ENCODE results near the gene BSND.
"Not testable (repeated sequence)": the region's sequence is repeated elsewhere in the genome, so short reads cannot be mapped to it uniquely, and the experiment has no call there.

The BSND gene

DNA sequence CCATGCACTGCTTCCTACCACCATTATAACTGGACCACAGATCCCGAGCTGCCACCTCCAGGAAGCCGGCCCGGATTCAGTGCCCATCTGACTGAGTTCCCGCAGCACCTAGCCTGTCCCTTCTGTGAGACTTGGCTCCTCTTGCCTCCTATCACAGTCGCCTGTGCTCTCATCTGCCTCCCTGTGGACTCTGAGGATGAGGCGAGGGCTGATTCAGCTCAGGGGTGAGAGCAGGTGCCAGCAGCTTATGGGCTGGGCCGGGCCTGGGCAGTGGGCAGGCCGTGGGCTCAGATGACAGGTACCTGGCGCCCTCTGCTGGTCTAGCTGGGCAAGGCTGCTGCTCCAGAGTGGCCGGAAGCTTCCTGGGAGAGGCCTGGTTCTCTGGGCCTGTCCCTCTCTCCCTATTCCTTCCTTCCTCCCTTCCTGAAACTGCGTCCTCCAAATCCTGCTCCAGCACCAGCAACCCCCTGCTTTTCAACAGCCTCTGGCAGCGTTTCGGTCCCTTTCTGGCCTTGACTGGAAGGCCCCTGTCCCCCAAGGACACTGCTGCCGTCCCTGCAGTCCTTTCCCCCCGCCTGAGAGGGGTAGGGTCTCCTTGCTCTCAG, 23.3 kb downstream of the BSND start:
- H3K4me3 ChIP-seq (ENCODE audit: low read depth, low read length) = no peak overlapping the region
- no peak overlapping the region for H3K27ac ChIP-seq (ENCODE audit: low read depth, low read length)
- no peaks in the 10 kb centered on the region for H3K36me3 ChIP-seq (ENCODE audit: control insufficient read depth, insufficient read depth, low read length)
- peaks cover 4% of the 10 kb centered on the region; the same call in 1 of the 2 replicates for H3K4me1 ChIP-seq (ENCODE audit: control insufficient read depth, insufficient read depth, low read length)
- H3K9ac ChIP-seq (ENCODE audit: low read depth, low read length) = 0 out of 2 replicates have a peak overlapping the region, but pooled peaks have one; percentile 1
- H3K9me3 ChIP-seq (ENCODE audit: control insufficient read depth, insufficient read depth, low read length) = no peaks in the 10 kb centered on the region
- H3K27me3 ChIP-seq (ENCODE audit: control insufficient read depth, insufficient read depth, low read length) = no peaks in the 10 kb centered on the region

DNA sequence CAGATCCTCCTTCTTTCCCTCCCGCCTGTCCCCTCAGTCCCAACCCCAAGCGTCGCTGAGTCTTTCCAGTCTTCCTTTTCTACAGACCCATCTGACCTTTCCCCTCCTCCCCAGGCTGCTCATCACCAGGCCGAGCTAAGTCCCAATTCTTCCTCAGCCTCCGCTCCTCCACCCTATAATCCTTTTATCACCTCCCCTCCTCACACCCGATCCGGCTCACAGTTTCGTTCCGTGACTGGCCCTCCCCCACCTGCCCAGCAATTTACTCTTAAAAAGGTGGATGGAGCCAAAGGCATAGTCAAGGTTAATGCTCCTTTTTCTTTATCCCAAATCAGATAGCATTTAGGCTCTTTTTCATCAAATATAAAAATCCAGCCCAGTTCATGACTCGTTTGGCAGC, 25.4 kb downstream of the BSND start:
- H3K27me3 ChIP-seq (ENCODE audit: control insufficient read depth, insufficient read depth, low read length); H3K4me1 ChIP-seq (ENCODE audit: control insufficient read depth, insufficient read depth, low read length); H3K4me3 ChIP-seq (ENCODE audit: low read depth, low read length); H3K9ac ChIP-seq (ENCODE audit: low read depth, low read length); H3K9me3 ChIP-seq (ENCODE audit: control insufficient read depth, insufficient read depth, low read length); H3K27ac ChIP-seq (ENCODE audit: low read depth, low read length); H3K36me3 ChIP-seq (ENCODE audit: control insufficient read depth, insufficient read depth, low read length): not testable (repeated sequence)

DNA sequence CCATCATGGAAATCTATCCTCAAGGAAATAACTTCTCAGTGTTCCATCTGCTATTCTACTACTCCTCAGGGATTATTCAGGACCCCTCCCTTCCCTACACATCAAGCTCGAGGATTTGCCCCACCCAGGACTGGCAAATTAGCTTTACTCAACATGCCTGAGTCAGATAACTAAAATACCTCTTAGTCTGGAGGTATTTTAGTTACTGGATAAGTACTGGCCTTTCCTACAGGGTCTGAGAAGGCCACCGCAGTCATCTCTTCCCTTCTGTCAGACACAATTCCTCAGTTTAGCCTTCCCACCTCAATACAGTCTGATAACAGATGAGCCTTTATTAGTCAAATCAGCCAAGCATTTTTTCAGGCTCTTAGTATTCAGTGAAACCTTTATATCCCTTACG, 27.9 kb downstream of the BSND start:
- H3K36me3 ChIP-seq (ENCODE audit: control insufficient read depth, insufficient read depth, low read length); H3K9ac ChIP-seq (ENCODE audit: low read depth, low read length); H3K27me3 ChIP-seq (ENCODE audit: control insufficient read depth, insufficient read depth, low read length); H3K9me3 ChIP-seq (ENCODE audit: control insufficient read depth, insufficient read depth, low read length); H3K4me1 ChIP-seq (ENCODE audit: control insufficient read depth, insufficient read depth, low read length); H3K4me3 ChIP-seq (ENCODE audit: low read depth, low read length); H3K27ac ChIP-seq (ENCODE audit: low read depth, low read length): not testable (repeated sequence)

DNA sequence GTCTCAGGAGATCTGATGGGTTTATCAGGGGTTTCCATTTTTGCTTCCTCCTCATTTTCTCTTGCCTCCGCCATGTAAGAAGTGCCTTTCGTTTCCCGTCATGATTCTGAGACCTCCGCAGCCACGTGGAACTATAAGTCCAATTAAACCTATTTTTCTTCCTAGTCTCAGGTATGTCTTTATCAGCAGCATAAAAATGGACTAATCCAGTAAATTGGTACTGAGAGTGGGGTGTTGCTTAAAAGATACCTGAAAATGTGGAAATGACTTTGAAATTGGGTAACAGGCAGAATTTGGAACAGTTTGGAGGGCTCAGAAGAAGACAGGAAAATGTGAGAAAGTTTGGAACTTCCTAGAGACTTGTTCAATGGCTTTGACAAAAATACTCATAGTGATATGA, 32.4 kb downstream of the BSND start:
- H3K36me3 ChIP-seq (ENCODE audit: control insufficient read depth, insufficient read depth, low read length); H3K9me3 ChIP-seq (ENCODE audit: control insufficient read depth, insufficient read depth, low read length): not testable (repeated sequence)

DNA sequence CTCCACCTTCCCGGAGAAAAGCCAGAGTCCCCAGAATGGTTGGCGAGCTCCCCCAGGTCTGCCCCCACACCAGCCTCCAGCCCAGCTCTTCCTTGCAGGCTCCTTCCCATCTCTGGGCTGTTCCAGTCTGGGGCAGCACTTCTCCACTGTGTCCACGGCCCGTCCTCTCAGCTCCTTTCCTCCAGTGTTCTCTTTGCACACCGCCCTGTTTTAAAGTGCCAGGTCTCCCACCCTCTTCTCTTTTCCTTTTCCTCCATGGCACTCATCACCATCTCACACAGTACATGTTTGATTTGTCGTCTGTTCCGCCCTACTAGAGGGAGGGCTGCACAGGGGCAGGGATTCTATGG, 34.5 kb downstream of the BSND start:
- no peak overlapping the region for H3K27ac ChIP-seq (ENCODE audit: low read depth, low read length)
- no peak overlapping the region for H3K9ac ChIP-seq (ENCODE audit: low read depth, low read length)
- H3K4me1 ChIP-seq (ENCODE audit: control insufficient read depth, insufficient read depth, low read length) = 0 out of 2 replicates have a peak, but pooled peaks cover 1% of the 10 kb centered on the region
- H3K4me3 ChIP-seq (ENCODE audit: low read depth, low read length) = no peak overlapping the region
- H3K36me3 ChIP-seq (ENCODE audit: control insufficient read depth, insufficient read depth, low read length) = no peaks in the 10 kb centered on the region
- peaks cover 16% of the 10 kb centered on the region for H3K27me3 ChIP-seq (ENCODE audit: control insufficient read depth, insufficient read depth, low read length)
- H3K9me3 ChIP-seq (ENCODE audit: control insufficient read depth, insufficient read depth, low read length) = no peaks in the 10 kb centered on the region; the same call in 1 of the 2 replicates

More for the DNA sequence above, 32.4 kb downstream of the BSND start:
- not testable (repeated sequence) for H3K27ac ChIP-seq (ENCODE audit: low read depth, low read length); H3K4me3 ChIP-seq (ENCODE audit: low read depth, low read length); H3K4me1 ChIP-seq (ENCODE audit: control insufficient read depth, insufficient read depth, low read length); H3K27me3 ChIP-seq (ENCODE audit: control insufficient read depth, insufficient read depth, low read length); H3K9ac ChIP-seq (ENCODE audit: low read depth, low read length)

DNA sequence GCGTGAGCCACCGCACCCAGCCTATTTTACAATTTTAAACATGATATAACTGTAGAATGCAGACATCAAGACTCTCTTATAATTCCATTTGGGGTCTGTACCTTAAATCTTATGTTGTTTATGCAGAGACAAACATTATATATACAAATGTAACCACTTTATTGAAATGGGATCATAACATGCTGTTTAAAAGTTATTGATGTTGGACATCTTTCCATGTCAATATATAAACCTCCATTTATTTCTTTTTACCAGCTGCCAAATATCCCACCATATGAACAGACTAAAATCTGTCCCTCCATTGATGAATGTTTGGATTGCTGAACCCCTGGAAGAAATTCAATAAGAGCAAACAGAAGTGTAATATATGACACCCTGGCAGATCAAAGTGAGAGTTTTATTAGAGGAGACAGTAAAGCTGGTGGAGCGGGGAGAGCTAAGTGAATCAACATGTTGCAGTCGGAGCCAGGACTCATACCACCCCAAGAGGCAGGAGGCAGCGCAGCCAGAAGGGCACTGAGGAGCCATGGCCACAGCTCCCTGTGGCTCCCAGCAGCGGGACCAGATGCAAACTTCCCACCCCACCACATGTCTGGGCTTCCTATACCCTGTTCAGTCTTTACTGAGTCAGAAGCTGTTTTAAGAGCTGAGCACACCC, 35.9 kb downstream of the BSND start:
- peaks cover 8% of the 10 kb centered on the region for H3K4me1 ChIP-seq (ENCODE audit: control insufficient read depth, insufficient read depth, low read length)
- no peaks in the 10 kb centered on the region; the same call in 1 of the 2 replicates for H3K9me3 ChIP-seq (ENCODE audit: control insufficient read depth, insufficient read depth, low read length)
- H3K9ac ChIP-seq (ENCODE audit: low read depth, low read length) = no peak overlapping the region
- H3K27me3 ChIP-seq (ENCODE audit: control insufficient read depth, insufficient read depth, low read length) = peaks cover 29% of the 10 kb centered on the region
- H3K4me3 ChIP-seq (ENCODE audit: low read depth, low read length) = no peak overlapping the region
- H3K27ac ChIP-seq (ENCODE audit: low read depth, low read length) = no peak overlapping the region
- H3K36me3 ChIP-seq (ENCODE audit: control insufficient read depth, insufficient read depth, low read length) = no peaks in the 10 kb centered on the region

DNA sequence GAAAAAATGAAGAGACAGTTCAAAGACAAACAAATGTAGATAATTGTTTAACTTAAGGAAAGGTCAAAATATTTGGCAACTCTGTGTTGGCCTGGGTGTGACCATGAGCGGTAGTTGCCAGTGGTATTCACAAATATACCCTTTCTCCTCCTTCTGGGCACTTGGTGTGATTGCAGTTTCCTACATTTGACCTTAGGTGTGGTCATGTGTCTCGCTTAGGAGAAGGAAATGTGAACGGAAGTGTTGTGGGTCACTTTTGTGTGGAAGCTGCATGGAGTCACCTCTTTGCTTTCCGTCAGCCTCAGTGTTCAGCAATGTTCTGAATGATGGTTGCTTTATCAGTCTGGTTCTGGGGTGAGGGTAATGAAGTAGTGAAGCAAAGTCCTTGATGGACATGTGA, 37.2 kb downstream of the BSND start:
- Histone ChIP-seq H3K9ac (ENCODE audit: low read depth, low read length) (no peak overlapping the region), H3K9me3 (ENCODE audit: control insufficient read depth, insufficient read depth, low read length) (no peaks in the 10 kb centered on the region; the same call in 1 of the 2 replicates), H3K27ac (ENCODE audit: low read depth, low read length) (no peak overlapping the region), H3K4me3 (ENCODE audit: low read depth, low read length) (no peak overlapping the region), H3K4me1 (ENCODE audit: control insufficient read depth, insufficient read depth, low read length) (peaks cover 15% of the 10 kb centered on the region), H3K36me3 (ENCODE audit: control insufficient read depth, insufficient read depth, low read length) (no peaks in the 10 kb centered on the region), H3K27me3 (ENCODE audit: control insufficient read depth, insufficient read depth, low read length) (peaks cover 42% of the 10 kb centered on the region)

DNA sequence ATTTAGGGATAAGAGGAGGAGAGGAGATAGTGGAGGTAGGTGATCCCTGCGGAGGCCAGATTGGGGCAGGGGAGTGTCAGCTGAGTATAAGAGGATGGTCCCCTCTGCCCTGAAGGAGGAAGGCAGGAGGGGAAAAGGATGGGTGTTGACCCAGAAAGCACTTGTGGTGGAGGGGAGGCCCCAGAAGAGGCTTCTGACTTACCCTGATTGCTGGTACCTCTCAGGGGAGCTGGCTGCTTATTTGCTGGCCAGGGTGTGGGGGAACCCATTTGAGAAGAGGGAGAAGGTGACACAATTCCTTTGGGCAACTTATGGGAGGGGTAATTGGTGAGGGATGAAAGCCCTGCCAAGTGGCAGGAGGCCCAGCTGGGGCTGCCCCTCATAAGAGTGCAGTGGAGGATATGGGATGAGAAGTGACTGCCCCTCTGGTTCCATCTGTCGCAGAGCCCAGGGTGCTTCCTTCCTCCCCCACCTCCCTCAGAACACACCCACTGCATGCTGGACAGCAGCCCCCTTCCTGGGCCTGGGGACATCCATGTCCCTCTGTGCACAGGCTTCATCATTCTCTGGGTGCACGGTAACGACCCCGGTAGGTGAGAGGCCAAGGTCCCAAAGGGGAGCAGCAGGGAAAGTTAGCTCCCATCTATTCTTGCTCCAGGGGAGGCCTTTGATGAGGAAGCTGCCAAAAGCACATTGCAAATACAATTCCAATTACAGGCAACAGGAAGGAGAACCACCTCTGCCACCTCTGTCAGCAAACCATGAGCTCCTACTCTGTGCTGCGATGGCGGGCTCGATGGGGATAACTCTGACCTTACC, 39.2 kb downstream of the BSND start:
- Histone ChIP-seq H3K9me3 (ENCODE audit: control insufficient read depth, insufficient read depth, low read length) (no peaks in the 10 kb centered on the region), H3K27ac (ENCODE audit: low read depth, low read length) (no peak overlapping the region), H3K9ac (ENCODE audit: low read depth, low read length) (no peak overlapping the region), H3K36me3 (ENCODE audit: control insufficient read depth, insufficient read depth, low read length) (no peaks in the 10 kb centered on the region; the same call in 1 of the 2 replicates), H3K27me3 (ENCODE audit: control insufficient read depth, insufficient read depth, low read length) (peaks cover 51% of the 10 kb centered on the region), H3K4me1 (ENCODE audit: control insufficient read depth, insufficient read depth, low read length) (peaks cover 18% of the 10 kb centered on the region), H3K4me3 (ENCODE audit: low read depth, low read length) (no peak overlapping the region)

DNA sequence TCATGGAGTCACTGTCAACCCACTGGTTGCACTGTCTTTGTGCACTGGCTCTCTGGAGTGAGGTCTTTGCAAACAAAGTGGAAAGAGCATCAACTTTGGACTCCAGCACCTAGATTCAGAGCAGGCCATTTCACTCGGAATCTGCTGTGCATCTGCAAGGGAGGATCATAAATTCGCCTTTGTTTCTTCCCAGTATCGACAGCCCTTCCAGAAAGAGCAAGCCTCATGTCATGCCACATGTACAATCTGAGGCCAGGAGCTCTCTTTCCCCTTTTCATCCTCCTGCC, 39.8 kb downstream of the BSND start:
- Histone ChIP-seq H3K4me1 (ENCODE audit: control insufficient read depth, insufficient read depth, low read length) (peaks cover 23% of the 10 kb centered on the region), H3K9me3 (ENCODE audit: control insufficient read depth, insufficient read depth, low read length) (no peaks in the 10 kb centered on the region), H3K36me3 (ENCODE audit: control insufficient read depth, insufficient read depth, low read length) (peaks cover under 1% of the 10 kb centered on the region; the same call in 1 of the 2 replicates), H3K27me3 (ENCODE audit: control insufficient read depth, insufficient read depth, low read length) (peaks cover 51% of the 10 kb centered on the region), H3K4me3 (ENCODE audit: low read depth, low read length) (no peak overlapping the region), H3K9ac (ENCODE audit: low read depth, low read length) (no peak overlapping the region), H3K27ac (ENCODE audit: low read depth, low read length) (no peak overlapping the region)

DNA sequence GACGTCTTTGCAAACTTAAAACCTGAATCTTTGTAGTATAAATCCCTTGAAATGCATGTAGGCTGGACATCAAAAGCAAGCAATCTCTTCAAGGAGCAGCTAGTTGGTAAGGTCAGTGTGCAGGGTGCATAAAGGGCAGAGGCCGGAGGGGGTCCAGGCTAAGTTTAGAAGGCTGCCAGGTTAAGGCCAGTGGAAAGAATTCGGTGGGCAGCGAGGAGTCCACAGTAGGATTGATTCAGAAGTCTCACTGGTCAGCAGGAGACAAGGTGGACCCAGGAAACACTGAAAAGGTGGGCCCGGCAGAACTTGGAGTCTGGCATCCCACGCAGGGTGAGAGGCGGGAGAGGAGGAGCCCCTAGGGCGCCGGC, 40.2 kb downstream of the BSND start:
- Histone ChIP-seq H3K27ac (ENCODE audit: low read depth, low read length) (no peak overlapping the region), H3K4me1 (ENCODE audit: control insufficient read depth, insufficient read depth, low read length) (peaks cover 23% of the 10 kb centered on the region), H3K36me3 (ENCODE audit: control insufficient read depth, insufficient read depth, low read length) (peaks cover 5% of the 10 kb centered on the region), H3K9me3 (ENCODE audit: control insufficient read depth, insufficient read depth, low read length) (no peaks in the 10 kb centered on the region), H3K4me3 (ENCODE audit: low read depth, low read length) (peak overlapping the region; percentile 73; the same call in 1 of the 2 replicates), H3K27me3 (ENCODE audit: control insufficient read depth, insufficient read depth, low read length) (peaks cover 51% of the 10 kb centered on the region), H3K9ac (ENCODE audit: low read depth, low read length) (0 out of 2 replicates have a peak overlapping the region, but pooled peaks have one; percentile 53)
